Body of pancreas (tissue), 4 donors: ENCODE data around the gene PPP1R17.

ENCODE experiments used
- POLR2A ChIP-seq, 3 donors: fragments of 450-650 bp; IDR thresholded peaks; one replicate each; pipeline ENCODE4 v1.6.1; 2016; ENCODE audit warnings: antibody characterized with exemption in 3 of 3, mild to moderate bottlenecking in 2 of 3
- TF ChIP-seq, protein P1 (sequence below), 7 experiments: fragments of 450-650 bp in 4 of 7; fragments of 200-600 bp in 3 of 7; sonication (generic) in 3 of 7; IDR thresholded peaks; one replicate each; pipeline ENCODE4 v1.5.1; 2016 to 2019; ENCODE audit warnings: antibody characterized with exemption in 7 of 7

DNA sequence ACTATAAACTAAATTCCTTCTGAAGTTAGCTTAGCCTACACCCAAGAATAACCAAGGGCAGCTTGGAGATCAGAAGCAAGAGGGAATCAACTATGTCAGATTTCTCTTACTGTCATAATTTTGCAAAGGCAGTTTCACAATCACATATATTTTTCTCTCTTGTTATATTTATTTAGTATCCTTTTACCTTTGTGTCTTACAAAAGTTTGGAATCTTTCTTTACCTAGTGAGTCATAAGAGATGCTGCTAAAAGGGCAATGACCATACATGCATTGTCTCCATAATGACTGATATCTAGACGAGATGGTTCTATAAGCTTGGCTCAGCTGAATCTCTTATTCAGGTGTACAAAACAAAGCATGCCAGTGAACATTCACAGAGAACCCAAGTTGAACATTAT, 61.1 kb downstream of the PPP1R17 start:
- TF ChIP-seq POLR2A (IDR thresholded peaks at IDR 0.05) = no peak
- TF ChIP-seq, protein P1, sequence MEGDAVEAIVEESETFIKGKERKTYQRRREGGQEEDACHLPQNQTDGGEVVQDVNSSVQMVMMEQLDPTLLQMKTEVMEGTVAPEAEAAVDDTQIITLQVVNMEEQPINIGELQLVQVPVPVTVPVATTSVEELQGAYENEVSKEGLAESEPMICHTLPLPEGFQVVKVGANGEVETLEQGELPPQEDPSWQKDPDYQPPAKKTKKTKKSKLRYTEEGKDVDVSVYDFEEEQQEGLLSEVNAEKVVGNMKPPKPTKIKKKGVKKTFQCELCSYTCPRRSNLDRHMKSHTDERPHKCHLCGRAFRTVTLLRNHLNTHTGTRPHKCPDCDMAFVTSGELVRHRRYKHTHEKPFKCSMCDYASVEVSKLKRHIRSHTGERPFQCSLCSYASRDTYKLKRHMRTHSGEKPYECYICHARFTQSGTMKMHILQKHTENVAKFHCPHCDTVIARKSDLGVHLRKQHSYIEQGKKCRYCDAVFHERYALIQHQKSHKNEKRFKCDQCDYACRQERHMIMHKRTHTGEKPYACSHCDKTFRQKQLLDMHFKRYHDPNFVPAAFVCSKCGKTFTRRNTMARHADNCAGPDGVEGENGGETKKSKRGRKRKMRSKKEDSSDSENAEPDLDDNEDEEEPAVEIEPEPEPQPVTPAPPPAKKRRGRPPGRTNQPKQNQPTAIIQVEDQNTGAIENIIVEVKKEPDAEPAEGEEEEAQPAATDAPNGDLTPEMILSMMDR (IDR thresholded peaks at IDR 0.05) = no peak
